ENCODE data around the gene IL4R. TPM values are rescaled to one million over a fixed set of nuclear protein-coding genes. Genes with fewer than 3 reads are reported as not detected.

Gene IL4R
- total RNA-seq, 1 experiment from 2014 or later, result 32.6 TPM

- POLR2A ChIA-PET, result no interaction called here
- H3K9me3 ChIP-seq, result no peaks in the 10 kb centered on the region
- intact Hi-C loops (cut with micrococcal nuclease; ENCODE audit: unreplicated experiment), result loop anchor here (10.0 kb wide), 1 partner anchor 81 kb away; no protein-coding TSS in a partner anchor
- H3K27me3 Mint-ChIP-seq (ENCODE audit: insufficient read depth, unreplicated experiment), result no peaks in the 10 kb centered on the region
- peaks cover 31% of the 10 kb centered on the region for H3K4me1 Mint-ChIP-seq (ENCODE audit: low read depth, unreplicated experiment)
- no peaks in the 10 kb centered on the region for H3K9me3 Mint-ChIP-seq (ENCODE audit: unreplicated experiment)
- CTCF ChIA-PET, result no interaction called here
- DNase-seq, result no peak
- H3K4me3 ChIP-seq (ENCODE audit: low read depth, low read length), result no peak overlapping the region
- H3K4me3 Mint-ChIP-seq (ENCODE audit: unreplicated experiment), result peak overlapping the region; percentile 88
- H3K4me1 ChIP-seq, result peaks cover 32% of the 10 kb centered on the region
- H3K27me3 ChIP-seq (replicated peaks; ENCODE audit: control insufficient read depth, insufficient read depth, low read length), result no peaks in the 10 kb centered on the region
- H3K36me3 ChIP-seq (ENCODE audit: control insufficient read depth, insufficient read depth, low read length), result no peaks in the 10 kb centered on the region
- BruUV-seq (replicated peaks), result no TSS peak
- peaks cover 6% of the 10 kb centered on the region for H3K36me3 Mint-ChIP-seq (ENCODE audit: insufficient read depth, unreplicated experiment)
- no peak for TF ChIP-seq CTCF (IDR thresholded peaks at IDR 0.05; ENCODE audit: insufficient read depth in 1 of 2, low read depth in 1 of 2, low read length in 1 of 2, severe bottlenecking in 1 of 2, unreplicated experiment in 1 of 2)
- H3K27ac Mint-ChIP-seq (ENCODE audit: unreplicated experiment), result peak overlapping the region; percentile 74
These were observed 2.4 kb downstream of the IL4R start for GRCh38 chr16:27316038-27316680.

DNA sequence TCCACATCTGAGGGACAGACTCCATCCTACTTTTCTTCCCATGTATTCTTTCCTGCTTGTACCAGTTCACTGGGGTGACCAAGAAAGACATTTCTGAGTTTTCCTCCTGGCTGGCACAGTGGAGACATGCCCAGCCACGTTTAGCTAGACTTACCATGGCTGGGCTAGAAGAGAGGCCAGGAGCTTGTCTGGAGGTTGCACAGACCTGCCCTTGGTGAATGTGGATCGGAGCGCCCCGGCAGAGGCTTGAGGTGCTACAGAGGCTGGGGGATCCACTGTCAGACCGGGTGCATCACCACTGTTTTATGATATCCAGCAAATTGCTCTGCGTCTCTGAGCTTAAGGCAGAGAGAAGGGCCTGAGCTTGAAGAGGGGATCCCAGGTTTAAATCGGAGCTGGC lies 3.5 kb downstream of the IL4R start:
- H3K4me1 ChIP-seq, result peaks cover 25% of the 10 kb centered on the region

GRCh38 chr16:27317738-27318391 lies 4.1 kb downstream of the IL4R start:
- H3K27me3 ChIP-seq (replicated peaks; ENCODE audit: control insufficient read depth, insufficient read depth, low read length), result no peaks in the 10 kb centered on the region
- Mint-ChIP-seq H3K4me1 (ENCODE audit: low read depth, unreplicated experiment) (peaks cover 27% of the 10 kb centered on the region), H3K27ac (ENCODE audit: unreplicated experiment) (peak overlapping the region; percentile 53), H3K4me3 (ENCODE audit: unreplicated experiment) (no peak overlapping the region), H3K36me3 (ENCODE audit: insufficient read depth, unreplicated experiment) (peaks cover 6% of the 10 kb centered on the region), H3K27me3 (ENCODE audit: insufficient read depth, unreplicated experiment) (no peaks in the 10 kb centered on the region), H3K9me3 (ENCODE audit: unreplicated experiment) (no peaks in the 10 kb centered on the region)
- no TSS peak for BruUV-seq (replicated peaks)
- H3K9me3 ChIP-seq, result no peaks in the 10 kb centered on the region
- no peak for TF ChIP-seq CTCF (IDR thresholded peaks at IDR 0.05; ENCODE audit: insufficient read depth in 1 of 2, low read depth in 1 of 2, low read length in 1 of 2, severe bottlenecking in 1 of 2, unreplicated experiment in 1 of 2)
- H3K4me1 ChIP-seq, result peaks cover 26% of the 10 kb centered on the region
- intact Hi-C loops (cut with micrococcal nuclease; ENCODE audit: unreplicated experiment), result loop anchor here (10.0 kb wide), 1 partner anchor 83 kb away; no protein-coding TSS in a partner anchor
- no peak overlapping the region for H3K4me3 ChIP-seq (ENCODE audit: low read depth, low read length)
- POLR2A ChIA-PET, result no interaction called here
- no peak for DNase-seq
- H3K36me3 ChIP-seq (ENCODE audit: control insufficient read depth, insufficient read depth, low read length), result no peaks in the 10 kb centered on the region
- CTCF ChIA-PET, result no interaction called here

More for the DNA sequence above, 3.5 kb downstream of the IL4R start:
- Mint-ChIP-seq H3K36me3 (ENCODE audit: insufficient read depth, unreplicated experiment) (peaks cover 6% of the 10 kb centered on the region), H3K4me1 (ENCODE audit: low read depth, unreplicated experiment) (peaks cover 27% of the 10 kb centered on the region), H3K27me3 (ENCODE audit: insufficient read depth, unreplicated experiment) (no peaks in the 10 kb centered on the region), H3K27ac (ENCODE audit: unreplicated experiment) (no peak overlapping the region), H3K9me3 (ENCODE audit: unreplicated experiment) (no peaks in the 10 kb centered on the region), H3K4me3 (ENCODE audit: unreplicated experiment) (no peak overlapping the region)
- no peak for TF ChIP-seq CTCF (IDR thresholded peaks at IDR 0.05; ENCODE audit: insufficient read depth in 1 of 2, low read depth in 1 of 2, low read length in 1 of 2, severe bottlenecking in 1 of 2, unreplicated experiment in 1 of 2)
- Histone ChIP-seq H3K4me3 (ENCODE audit: low read depth, low read length) (no peak overlapping the region), H3K9me3 (no peaks in the 10 kb centered on the region), H3K36me3 (ENCODE audit: control insufficient read depth, insufficient read depth, low read length) (no peaks in the 10 kb centered on the region), H3K27me3 (replicated peaks; ENCODE audit: control insufficient read depth, insufficient read depth, low read length) (no peaks in the 10 kb centered on the region)
- BruUV-seq (replicated peaks), result no TSS peak
- ChIA-PET POLR2A (no interaction called here), CTCF (no interaction called here)
- DNase-seq, result no peak
- intact Hi-C loops (cut with micrococcal nuclease; ENCODE audit: unreplicated experiment), result loop anchor here (10.0 kb wide), 1 partner anchor 83 kb away; no protein-coding TSS in a partner anchor

Data from Caco-2 (cell line).